Measurements from ENCODE around the gene TRPV3.
A peak's percentile ranks its signal among the peaks of the same experiment; 100 is the strongest.

TRPV3 gene

GRCh38 chr17:3547628-3548027, 10.0 kb downstream of the TRPV3 start:
- DNase-seq (ENCODE audit: low read depth in 1 of 2, low spot score in 1 of 2): no peak

DNA sequence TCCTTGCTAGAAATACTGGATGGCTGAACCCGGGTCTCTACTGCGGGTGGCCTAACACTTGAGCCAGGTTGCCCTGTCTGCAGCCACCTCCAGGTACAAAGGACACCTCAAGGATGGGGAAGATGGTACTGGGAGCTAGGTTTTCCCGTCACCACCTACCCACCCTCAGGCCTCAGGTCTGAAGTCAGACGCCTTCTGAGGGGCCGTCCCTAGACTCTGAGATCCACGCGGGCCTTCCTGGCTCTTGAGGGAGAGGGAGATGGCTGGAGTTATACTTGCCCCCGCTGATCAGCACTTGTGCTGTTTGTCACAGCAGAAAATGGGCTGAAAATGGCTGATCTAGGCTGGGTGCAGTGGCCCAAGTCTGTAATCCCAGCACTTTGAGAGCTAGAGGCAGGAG, 10.6 kb downstream of the TRPV3 start:
- no peak for DNase-seq (ENCODE audit: low read depth in 1 of 2, low spot score in 1 of 2)

DNA sequence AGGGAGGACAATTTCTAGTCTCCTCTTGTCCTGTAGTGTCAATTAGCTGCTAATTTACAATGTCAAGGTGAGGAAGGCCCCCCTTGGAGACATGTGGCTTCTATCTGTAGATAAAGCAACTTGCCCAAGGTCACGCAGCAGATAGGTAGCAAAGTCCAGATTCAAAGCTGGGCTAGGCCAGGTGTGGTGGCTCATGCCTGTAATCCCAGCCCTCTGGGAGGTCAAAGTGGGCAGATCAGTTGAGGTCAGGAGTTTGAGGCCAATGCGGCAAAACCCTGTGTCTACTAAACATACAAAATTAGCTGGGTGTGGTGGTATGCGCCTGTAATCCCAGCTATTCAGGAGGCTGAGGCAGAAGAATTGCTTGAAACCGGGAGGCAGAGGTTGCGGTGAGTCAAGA, 11.1 kb downstream of the TRPV3 start:
- DNase-seq (ENCODE audit: low read depth in 1 of 2, low spot score in 1 of 2): no peak

DNA sequence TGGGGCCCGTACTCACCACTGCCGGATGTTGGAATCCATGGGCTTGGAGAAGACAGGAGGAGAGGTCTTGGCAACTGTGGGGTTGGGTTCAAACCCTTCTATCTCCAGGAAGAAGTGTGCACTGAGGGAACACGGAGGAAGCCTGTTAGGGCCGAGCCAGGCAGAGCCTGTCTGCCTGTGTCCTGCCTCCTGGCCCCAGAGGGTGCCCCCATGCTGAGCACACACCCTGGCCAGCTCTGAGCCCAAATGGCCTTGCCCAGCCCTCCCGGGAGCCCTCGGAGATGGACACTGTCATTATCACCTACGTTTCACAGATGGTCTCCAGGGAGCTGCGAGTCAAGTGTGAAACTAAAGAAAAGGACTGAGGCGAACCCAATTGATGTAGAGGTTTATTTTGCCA, 12.5 kb downstream of the TRPV3 start:
- DNase-seq (ENCODE audit: low read depth in 1 of 2, low spot score in 1 of 2): no peak

DNA sequence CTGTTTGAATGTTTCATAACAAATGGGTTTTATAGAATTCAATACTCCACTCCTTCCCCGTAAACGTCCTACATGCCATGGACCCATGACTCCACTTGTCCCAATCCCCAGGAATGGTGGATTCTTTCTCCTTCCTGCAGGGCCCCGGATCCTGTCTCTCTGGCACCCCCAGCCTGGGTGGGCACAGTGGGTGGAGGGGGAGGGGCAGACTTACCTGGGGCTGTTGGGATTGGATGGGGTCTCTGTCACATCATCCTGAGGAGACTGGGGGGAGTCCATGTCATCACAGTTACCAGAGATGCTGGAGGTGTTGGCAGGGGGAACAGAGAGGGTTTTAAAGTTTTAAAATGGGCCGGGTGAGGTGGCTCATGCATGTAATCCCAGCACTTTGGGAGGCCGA, 13.2 kb downstream of the TRPV3 start:
- DNase-seq (ENCODE audit: low read depth in 1 of 2, low spot score in 1 of 2): no peak

DNA sequence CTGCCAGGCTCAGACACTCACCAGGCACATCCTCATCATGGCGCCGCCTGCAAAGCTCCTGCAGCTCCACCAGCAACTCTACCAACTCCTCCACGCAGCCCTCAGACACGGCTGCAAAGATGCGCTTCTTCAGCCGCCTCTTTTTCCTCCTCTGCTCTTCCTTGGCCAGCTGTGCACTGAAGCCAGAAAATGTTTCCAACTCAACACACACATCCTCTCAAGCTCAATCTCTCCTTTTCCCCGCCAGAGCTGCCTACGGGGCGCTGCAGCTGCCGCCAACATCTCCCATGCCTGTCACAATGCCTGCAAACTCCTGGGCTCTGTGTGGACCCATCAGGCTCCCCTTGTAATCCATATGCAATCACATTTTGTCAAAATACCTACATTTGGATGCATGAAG, 14.2 kb downstream of the TRPV3 start:
- no peak for DNase-seq (ENCODE audit: low read depth in 1 of 2, low spot score in 1 of 2)

GRCh38 chr17:3542410-3543088, 15.1 kb downstream of the TRPV3 start:
- no peak for DNase-seq (ENCODE audit: low read depth in 1 of 2, low spot score in 1 of 2)

DNA sequence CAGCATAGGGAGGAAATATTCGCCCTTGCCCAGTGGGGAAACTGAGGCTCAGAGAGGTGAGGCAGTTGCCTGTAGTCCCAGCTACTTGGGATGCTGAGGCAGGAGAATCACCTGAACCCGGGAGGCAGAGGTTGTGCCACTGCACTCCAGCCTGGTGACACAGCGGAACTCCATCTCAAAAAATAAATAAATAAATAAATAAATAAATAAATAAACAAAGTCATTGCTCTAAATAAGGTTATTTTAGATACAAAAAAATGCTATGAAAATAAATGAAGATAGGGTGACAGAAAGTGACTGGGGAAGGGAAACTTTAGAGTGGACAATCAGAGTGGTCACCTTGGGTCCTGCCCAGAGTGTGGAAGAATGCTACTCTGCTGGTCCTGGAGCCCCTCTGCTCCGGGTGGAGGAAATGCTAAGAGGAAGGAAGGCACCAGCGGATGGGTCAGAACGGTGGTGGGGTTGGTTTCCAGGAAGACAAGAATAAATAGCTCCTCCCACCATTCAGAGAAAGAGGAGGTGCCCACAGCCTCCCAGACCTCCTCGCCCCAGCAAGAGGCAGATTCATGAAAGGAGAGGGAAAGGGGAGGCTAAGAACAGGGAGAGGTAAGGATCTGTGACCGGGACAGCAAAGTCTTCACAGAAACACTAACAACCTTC, 17.6 kb downstream of the TRPV3 start:
- DNase-seq (ENCODE audit: low read depth in 1 of 2, low spot score in 1 of 2): no peak

DNA sequence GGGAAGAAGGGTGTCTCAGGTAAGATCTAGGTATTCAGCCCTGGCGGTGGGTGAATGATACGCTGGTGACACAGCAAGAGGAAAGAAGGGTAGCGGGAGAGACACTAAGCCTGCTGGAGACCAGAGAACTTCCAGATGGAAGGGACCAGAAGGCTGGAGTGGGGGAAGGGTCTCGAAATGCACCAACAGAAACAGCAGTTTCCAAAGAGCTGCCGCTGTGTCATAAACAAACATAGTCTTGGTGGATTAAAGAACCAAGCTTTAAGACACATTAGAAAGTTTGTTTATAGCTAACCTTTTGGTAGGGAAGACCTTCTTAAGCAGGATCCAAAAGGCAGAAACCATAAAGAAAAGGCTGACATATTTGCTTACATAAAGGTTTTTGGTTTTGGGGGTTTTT, 20.9 kb downstream of the TRPV3 start:
- no peak for DNase-seq (ENCODE audit: low read depth in 1 of 2, low spot score in 1 of 2)

DNA sequence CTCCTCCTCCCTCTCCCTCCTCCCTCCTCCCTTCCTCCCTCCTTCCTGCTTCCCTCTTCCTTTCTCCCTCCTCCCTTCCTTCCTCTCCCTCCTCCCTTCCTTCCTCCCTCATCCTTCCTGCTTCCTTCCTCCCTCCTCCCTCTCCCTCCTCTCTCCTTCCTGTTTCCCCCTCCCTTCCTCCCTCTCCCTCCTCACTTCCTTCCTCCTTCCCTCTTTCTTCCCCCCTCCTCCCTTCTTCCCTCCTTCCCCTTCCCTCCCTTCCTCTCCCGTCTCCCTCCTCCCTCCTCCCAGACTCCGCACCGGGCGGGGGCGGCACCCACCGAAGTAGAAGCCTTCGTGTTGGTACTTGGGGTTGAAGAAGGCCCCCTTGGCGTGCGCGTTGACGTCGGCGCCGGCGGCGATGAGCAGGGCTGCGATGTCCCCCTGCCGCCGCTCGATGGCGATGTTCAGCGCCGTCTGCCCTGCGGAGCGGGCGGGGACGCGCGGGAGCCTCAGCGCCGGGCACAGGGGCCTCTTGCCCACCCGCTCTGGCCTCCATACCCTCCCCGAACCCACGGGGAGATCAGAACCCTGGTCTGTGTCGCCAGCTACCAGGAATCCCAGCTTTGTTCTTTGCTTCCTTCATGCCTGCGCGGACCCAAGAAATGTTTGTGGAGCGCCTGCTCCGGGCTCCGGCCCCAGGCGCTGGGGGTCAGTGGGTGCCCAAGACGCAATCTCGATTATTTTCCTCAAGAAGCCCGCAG, 22.2 kb downstream of the TRPV3 start:
- DNase-seq (ENCODE audit: low read depth in 1 of 2, low spot score in 1 of 2): peak; percentile 28 to 35

DNA sequence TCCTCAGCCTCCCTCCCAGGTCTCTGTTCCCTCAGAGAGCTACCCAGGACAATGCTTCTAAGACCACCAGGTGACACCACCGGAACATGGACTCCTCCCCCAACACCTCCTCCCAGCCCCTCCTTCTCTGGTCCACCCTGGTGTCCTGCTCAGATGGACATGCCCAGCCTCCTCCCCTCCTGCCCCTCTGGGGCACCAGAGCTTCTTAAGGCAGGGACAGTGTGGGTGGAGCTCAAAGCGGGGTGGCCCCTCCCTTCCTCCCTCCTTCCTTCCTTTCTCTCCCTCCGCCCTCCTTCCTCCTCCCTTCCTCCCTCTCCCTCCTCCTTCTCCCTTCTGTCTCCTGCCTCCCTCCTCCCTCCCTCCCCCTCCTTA, 22.7 kb downstream of the TRPV3 start:
- no peak for DNase-seq (ENCODE audit: low read depth in 1 of 2, low spot score in 1 of 2)

DNA sequence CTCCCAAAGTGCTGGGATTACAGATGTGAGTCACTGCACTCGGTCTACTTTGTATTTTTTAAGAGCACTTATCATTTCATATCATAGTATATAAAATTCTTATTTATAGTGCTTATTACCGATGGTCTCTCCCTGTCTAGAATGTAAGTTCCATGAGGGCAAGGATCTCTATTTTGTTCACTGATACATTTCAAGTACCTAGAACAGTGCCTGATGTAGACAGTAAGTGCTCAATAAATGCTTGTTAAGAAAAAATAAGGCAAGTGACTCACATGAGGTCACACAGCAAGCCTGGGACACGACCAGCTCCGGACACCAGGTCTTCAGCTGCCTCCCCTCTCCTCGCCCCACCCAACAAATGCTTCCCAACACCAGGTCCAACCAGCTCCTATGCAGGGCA, 23.9 kb downstream of the TRPV3 start:
- DNase-seq (ENCODE audit: low read depth in 1 of 2, low spot score in 1 of 2): no peak

DNA sequence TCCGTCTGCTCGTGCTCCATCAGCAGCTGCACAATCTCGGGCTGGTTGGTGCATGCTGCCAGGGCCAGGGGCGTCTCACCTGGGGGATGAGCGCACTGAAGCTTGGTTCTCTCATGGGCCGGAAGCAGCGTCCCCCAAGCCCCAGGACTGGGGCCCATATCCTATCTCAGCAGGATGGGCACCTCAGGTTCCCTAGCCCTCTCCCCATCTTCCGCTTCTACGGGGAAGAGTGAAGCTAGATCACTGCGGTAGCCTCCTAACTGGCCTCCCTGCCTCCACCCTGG, 24.8 kb downstream of the TRPV3 start:
- no peak for DNase-seq (ENCODE audit: low read depth in 1 of 2, low spot score in 1 of 2)

- no peak for DNase-seq (ENCODE audit: low read depth in 1 of 2, low spot score in 1 of 2)
Observed at GRCh38 chr17:3532106-3532858, 25.3 kb downstream of the TRPV3 start.

DNA sequence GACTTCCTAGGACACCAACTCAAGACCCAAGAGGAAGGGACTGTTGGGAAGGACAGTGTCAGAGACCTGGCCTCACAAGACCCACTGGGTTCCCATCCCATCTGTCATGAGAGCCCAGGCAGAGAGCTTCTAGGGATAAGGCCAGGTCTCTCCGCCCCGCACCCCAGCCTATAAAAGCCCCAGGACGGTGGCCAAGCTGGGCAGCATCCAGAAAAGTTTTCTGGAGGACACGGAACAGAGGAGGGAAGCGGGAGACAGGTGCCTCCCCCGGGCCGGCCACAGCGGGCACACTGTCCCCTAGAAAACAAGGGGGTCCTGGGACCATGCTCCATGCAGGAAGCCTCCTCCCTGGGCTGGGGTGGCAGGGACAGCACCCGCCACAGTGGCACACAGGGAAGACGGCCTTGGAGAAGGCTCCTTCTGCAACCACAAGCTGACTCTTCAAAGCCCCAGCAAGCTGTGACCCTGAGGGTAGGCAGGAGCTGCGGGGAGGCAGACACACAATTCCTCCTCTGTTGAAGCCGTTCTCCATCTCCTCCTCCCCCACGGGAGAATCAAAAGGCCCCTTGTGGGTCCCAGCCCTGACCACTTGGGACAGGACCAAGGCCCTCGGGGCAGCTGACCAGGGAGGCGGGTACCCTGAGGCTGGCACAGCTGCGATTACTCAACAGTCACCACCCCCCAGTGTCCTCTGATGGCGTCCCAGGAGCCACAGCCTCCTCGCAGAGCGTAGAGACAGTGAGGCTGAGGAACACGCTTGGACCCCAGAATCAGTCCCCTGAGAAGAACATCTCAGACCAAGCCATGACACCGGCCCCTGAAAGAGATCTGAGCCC, 26.1 kb downstream of the TRPV3 start:
- DNase-seq (ENCODE audit: low read depth in 1 of 2, low spot score in 1 of 2): no peak

DNA sequence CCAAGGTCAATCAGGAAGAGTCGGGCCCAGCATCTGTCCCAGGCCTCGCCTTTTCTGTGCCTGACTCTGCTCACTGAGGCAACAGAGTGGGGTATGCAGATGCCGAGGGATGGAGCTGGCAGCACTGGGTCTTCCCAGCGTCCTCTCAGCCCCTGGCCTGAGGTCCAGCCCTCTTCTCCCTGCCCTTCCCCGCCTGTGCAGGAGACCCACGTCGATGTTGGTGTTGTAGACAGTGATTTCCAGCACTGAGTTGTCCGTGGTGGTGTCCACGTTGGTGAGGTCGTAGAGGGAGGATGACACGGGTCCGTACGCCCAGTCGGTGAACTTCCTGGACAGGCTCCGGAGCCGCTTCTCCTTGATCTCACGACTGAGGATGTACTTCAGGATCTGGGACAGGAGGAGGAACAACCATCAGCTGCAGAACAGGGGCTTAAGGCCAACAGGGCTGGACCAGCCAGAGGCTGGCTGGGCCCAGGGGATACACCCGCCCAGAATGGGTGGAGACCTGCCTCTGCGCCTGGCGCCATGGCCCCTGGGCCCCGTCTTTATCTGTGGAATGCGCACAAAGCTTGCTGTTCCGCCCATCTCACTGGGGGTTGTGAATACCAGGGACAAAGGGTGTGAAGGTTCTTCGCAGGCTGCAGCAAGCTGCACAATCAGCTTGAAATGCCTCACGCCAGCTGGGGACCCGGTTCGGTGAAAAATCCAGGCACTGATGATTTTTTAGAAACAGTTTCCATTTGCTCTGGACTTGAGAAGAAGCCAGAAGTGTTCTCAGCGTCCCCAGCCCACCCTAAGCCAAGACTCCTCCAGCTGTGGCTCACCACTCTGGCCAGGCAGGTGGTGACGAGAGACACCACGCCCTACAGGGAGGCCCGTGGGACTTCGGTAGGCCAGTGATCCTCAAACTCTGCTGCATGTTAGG, 27.5 kb downstream of the TRPV3 start:
- DNase-seq (ENCODE audit: low read depth in 1 of 2, low spot score in 1 of 2): no peak

- DNase-seq (ENCODE audit: low read depth in 1 of 2, low spot score in 1 of 2): no peak
Observed at GRCh38 chr17:3528880-3529511, 28.6 kb downstream of the TRPV3 start.

DNA sequence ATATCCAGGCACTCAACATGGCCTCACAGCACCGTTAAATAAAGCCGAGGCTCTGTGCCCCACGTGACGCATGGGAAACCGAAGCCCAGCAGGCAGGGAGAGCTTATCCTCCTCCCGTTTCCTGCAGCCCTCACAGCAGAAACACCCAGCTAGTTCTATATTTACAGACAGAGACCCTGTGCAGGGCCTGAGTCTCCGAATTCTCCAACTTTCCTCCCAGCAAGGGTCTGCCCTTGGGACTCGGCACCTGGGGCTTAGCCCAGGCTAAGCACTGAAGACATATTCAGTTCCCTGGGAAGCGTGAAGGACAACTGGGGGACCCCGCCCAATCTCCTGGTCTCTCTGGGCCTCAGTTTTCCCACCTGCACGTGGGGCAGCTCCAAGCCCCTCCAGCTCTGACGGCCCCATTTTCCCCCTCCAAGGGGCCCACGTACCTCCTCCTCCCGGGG, 29.2 kb downstream of the TRPV3 start:
- no peak for DNase-seq (ENCODE audit: low read depth in 1 of 2, low spot score in 1 of 2)

DNA sequence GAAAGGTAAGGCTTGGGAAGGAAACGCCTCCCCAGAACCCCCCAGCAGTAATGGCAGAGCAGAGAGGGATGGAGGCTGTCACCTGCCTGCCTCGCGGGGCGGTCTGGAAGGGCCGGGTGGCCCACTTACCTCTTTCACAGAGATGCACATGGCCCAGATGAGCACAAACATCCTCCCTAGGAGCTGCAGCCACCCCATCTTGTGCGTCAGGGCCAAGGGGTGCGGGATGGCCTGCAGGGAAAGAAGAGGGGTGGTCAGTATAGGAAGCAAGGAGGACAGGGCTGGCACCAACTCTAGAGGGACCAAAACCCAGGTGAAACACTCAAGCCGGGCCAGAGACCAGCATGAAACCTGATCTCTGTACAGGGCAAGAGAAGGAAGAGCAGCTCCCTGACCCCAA, 29.7 kb downstream of the TRPV3 start:
- DNase-seq (ENCODE audit: low read depth in 1 of 2, low spot score in 1 of 2): no peak

- no peak for DNase-seq (ENCODE audit: low read depth in 1 of 2, low spot score in 1 of 2)
Observed at GRCh38 chr17:3527468-3527867, 30.1 kb downstream of the TRPV3 start.
